ENCODE measurements around the gene SCAMP2.

DNA sequence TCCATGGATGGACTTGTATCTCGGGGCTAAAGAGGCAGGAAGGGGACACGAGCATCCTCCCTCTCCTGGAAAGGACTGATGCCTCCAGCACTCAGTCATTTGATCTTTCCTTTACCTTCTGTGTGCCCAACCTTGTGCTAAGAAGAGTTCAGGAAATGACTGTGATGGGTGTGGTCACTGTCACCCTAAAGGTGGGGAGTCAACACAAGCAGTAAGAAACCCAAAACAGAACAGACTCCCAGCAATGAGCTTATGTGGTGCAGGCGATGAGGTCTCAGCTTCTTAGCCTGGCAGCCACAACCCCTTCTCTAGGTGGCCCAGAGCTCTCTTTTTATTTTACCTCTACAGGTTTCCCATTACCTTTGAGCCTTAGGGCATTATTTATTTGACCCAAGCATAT is 20.5 kb upstream of the SCAMP2 start:
- TF ChIP-seq CTCF (IDR thresholded peaks at IDR 0.05; ENCODE audit: borderline replicate concordance, extremely low read depth, low read length, poor library complexity, severe bottlenecking) (no peak), EZH2 (IDR thresholded peaks at IDR 0.05; ENCODE audit: borderline replicate concordance, low read depth, low read length, severe bottlenecking) (no peak)

Data from DND-41 (cell line).